Peyer's patch (tissue), 4 donors: ENCODE results near the gene CNOT3.

Experiments
- CTCF ChIP-seq, 6 experiments: fragments of 450-650 bp in 4 of 6; fragments of 200-600 bp in 2 of 6; sonication (generic) in 1 of 6; IDR thresholded peaks; one replicate each; pipeline ENCODE4 v1.5.1; 2017 to 2019; ENCODE audit warnings: antibody characterized with exemption in 6 of 6, mild to moderate bottlenecking in 3 of 6, moderate library complexity in 1 of 6
- POLR2A ChIP-seq, 2 donors: fragments of 450-650 bp; IDR thresholded peaks; one replicate each; pipeline ENCODE4 v1.5.1; 2017; ENCODE audit warnings: antibody characterized with exemption in 2 of 2, mild to moderate bottlenecking in 2 of 2, moderate library complexity in 2 of 2

GRCh38 chr19:54172471-54173358 lies 35.2 kb downstream of the CNOT3 start, which contains the start of gene TMC4:
- TF ChIP-seq POLR2A (IDR thresholded peaks at IDR 0.05) (peak; percentile 77 to 90), CTCF (IDR thresholded peaks at IDR 0.05) (peak in 4 of 6 experiments; percentile 35 to 93 (median 85))
